Vagina (tissue), 2 donors: ENCODE data around the gene OOSP4A.

Experiments
- CTCF ChIP-seq, 3 experiments: fragments of 450-650 bp in 2 of 3; fragments of 200-600 bp in 1 of 3; sonication (generic) in 1 of 3; IDR thresholded peaks; one replicate each; pipeline ENCODE4 v1.5.1; 2017 to 2019; ENCODE audit warnings: antibody characterized with exemption in 3 of 3, mild to moderate bottlenecking in 2 of 3, moderate library complexity in 2 of 3
- POLR2A ChIP-seq, 2 donors: fragments of 450-650 bp; IDR thresholded peaks; one replicate each; pipeline ENCODE4 v1.6.1; 2017; ENCODE audit warnings: antibody characterized with exemption in 2 of 2, mild to moderate bottlenecking in 2 of 2, moderate library complexity in 2 of 2
- POLR2AphosphoS5 ChIP-seq, 2 donors: sonication (generic); formaldehyde crosslinking; IDR thresholded peaks; one replicate each; pipeline ENCODE4 v1.9.0; 2017; ENCODE audit warnings: antibody characterized with exemption in 2 of 2, mild to moderate bottlenecking in 2 of 2, low read depth in 1 of 2; ENCODE audit not compliant: insufficient read depth in 1 of 2

DNA sequence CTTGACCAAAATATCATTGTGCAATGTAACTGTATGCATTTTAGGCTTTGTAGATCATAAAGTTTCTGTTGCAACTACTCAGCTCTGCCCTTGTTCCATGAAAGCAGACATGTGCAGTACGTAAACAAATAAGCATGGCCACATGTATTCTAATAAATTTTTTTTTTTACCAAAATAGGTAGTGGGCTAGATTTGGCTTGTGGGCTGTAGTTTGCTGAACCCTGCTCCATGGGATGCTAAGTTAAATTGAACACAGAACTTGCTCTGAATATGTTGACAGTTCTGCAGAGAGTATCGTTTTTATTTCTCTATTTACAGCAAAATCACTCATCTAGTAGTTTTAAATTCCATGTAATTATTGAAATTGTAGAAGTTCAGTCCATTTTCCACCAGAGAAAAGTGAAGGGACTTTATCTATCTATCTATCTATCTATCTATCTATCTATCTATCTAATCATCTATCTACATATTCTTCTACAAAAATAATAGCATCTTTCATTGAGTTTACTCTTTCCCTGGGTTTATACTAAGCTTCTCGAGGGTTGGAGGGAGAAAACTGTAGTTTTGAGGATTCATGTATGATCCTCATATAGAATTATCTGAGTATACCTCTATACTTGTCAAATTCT is 9.5 kb upstream of the OOSP4A start:
- no peak for TF ChIP-seq CTCF (IDR thresholded peaks at IDR 0.05)
- TF ChIP-seq POLR2A (IDR thresholded peaks at IDR 0.05) = no peak
- TF ChIP-seq POLR2AphosphoS5 (IDR thresholded peaks at IDR 0.05; ENCODE audit: insufficient read depth in 1 of 2, low read depth in 1 of 2) = no peak
